ENCODE results near the gene CTSS. TPM values are rescaled to one million over a fixed set of nuclear protein-coding genes. Genes with fewer than 3 reads are reported as not detected.
A peak's percentile ranks its signal among the peaks of the same experiment; 100 is the strongest.

CTSS gene
- total RNA-seq, result 10 to 100 TPM in 3 of 4 donors, 1 to 10 TPM in 1; 6.7 to 21.7 (median 15.5) TPM

DNA sequence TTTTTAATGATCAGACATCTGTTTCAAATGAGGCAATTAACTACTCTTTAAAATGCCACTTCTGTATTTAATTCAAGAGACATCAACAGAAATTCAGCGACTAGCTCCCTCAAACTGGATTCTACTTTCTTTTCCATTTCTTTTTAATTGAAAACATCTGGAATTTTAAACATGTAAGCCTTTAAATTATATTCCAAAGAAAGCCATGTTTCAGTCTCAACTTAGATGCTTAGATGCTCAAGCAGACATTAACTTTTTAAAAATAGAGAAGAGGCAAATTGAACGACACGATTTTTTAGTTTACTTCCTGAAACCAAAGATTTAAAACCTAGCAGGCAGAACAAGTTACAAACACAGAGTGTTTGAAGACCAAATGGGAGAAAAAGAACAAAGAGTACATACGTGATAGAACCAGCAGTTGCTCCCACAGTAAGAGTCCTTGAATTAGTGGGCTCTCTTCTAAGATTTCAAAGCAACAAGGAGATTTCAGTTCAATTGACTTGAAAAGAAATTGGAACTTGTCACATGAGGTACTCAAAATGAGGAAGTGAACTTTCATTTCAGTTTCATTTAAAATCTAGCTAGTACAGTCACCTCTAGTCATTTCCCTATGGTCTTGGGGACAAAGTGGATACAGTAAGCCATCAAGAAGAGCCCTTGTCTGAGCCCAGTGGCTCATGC is at the start of gene CTSS:
CTSS (minus strand) TSS at position 483 of the 681 bp plus-strand sequence. CDS start 1,015 bp downstream, outside the sequence.
- TF ChIP-seq POLR2A (IDR thresholded peaks at IDR 0.05), result no peak
- no peak for TF ChIP-seq CTCF (IDR thresholded peaks at IDR 0.05)
- no peak for TF ChIP-seq POLR2AphosphoS5 (IDR thresholded peaks at IDR 0.05)
- TF ChIP-seq EP300 (IDR thresholded peaks at IDR 0.05), result no peak

GRCh38 chr1:150813028-150813707 is 47.6 kb upstream of the CTSS start:
- Histone ChIP-seq H3K9me3 (no peaks in the 10 kb centered on the region), H3K4me3 (no peak overlapping the region), H3K27ac (no peak overlapping the region), H3K4me1 (peaks cover 4% of the 10 kb centered on the region), H3K36me3 (peaks cover 79% of the 10 kb centered on the region), H3K27me3 (no peaks in the 10 kb centered on the region)
- peak; percentile 77 to 83 for DNase-seq (ENCODE audit: low spot score in 2 of 2)
- WGBS, result 43% methylated on average over 5 of the region's 5 CpGs
- TF ChIP-seq EP300 (IDR thresholded peaks at IDR 0.05), result no peak
- peak; percentile 19 to 69 for TF ChIP-seq CTCF (IDR thresholded peaks at IDR 0.05)

More for the DNA sequence above, at the start of gene CTSS:
- H3K27ac ChIP-seq, result peak within 1 kb of the TSS; percentile 76
- 4% methylated on average over 4 of the region's 4 CpGs for WGBS
- no peaks in the 10 kb centered on the region for H3K36me3 ChIP-seq
- peak within 1 kb of the TSS; percentile 45 for H3K4me3 ChIP-seq
- no peaks in the 10 kb centered on the region for H3K9me3 ChIP-seq
- H3K4me1 ChIP-seq, result peaks cover 15% of the 10 kb centered on the region
- H3K27me3 ChIP-seq, result no peaks in the 10 kb centered on the region
- DNase-seq (ENCODE audit: low spot score in 2 of 2), result no peak

DNA sequence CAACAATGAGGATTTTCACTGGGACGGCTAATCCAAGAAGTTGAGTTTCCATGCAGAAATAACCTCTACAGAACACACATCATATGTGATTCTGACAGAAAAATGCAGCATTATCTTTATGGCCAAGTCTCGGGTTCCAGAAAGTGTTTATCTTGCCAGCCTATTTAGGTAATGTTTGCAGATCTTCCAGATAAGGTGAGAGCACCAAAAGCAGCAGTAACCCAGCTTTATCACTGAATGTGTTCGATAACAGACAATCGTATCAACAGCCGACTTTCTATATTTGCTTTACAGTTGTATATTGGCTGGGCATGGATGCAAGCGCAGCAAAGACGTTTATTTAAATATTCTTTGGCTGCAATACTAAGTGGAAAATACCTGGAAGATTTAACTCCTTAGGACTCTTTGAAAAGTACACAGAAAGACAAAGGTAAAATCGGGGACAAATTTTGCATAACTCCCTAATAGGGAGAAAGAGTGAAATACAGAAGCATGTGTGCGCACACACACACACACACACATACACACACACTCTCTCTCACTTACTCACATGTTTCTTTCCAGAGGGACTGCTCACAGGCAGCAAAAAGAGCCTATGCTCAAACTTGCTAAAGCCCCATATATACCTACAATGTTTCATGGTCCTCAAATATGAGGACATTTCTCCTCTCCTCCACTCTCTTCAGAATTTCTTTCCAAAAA is 45.5 kb upstream of the CTSS start:
- TF ChIP-seq EP300 (IDR thresholded peaks at IDR 0.05) (no peak), CTCF (IDR thresholded peaks at IDR 0.05) (no peak), POLR2A (IDR thresholded peaks at IDR 0.05) (no peak), POLR2AphosphoS5 (IDR thresholded peaks at IDR 0.05) (no peak)
- Histone ChIP-seq H3K36me3 (peaks cover 58% of the 10 kb centered on the region), H3K9me3 (no peaks in the 10 kb centered on the region), H3K27me3 (no peaks in the 10 kb centered on the region), H3K4me3 (no peak overlapping the region), H3K4me1 (peaks cover 12% of the 10 kb centered on the region), H3K27ac (peak overlapping the region; percentile 63)
- no peak for DNase-seq (ENCODE audit: low spot score in 2 of 2)
- WGBS, result 68% methylated on average over 9 of the region's 9 CpGs

DNA sequence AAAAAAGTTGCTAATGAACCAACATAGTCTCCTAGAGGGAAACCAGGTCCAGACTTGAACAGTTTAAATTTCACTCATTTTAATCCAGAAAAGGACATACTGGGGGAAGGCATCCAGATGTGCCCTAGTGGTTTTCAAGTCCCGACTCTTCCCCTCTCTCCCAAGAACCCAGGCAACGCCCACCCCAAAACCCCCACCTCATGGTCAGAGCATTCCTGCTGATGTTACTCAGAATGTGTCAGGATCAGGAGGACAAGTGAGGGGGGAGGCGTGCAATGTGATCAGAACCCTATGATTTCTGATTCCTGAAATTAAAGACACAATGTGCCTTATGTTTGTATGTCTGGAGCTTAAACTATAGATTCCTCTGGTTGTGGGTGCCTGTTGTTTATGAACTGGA is 44.1 kb upstream of the CTSS start:
- Histone ChIP-seq H3K4me3 (no peak overlapping the region), H3K27ac (peak overlapping the region; percentile 77), H3K4me1 (peaks cover 12% of the 10 kb centered on the region), H3K27me3 (no peaks in the 10 kb centered on the region), H3K36me3 (peaks cover 44% of the 10 kb centered on the region), H3K9me3 (no peaks in the 10 kb centered on the region)
- WGBS, result 39% methylated on average over 3 of the region's 3 CpGs
- TF ChIP-seq CTCF (IDR thresholded peaks at IDR 0.05), result no peak
- TF ChIP-seq POLR2AphosphoS5 (IDR thresholded peaks at IDR 0.05), result peak in 1 of 3 donors; percentile 21
- DNase-seq (ENCODE audit: low spot score in 2 of 2), result peak in 1 of 2 donors; percentile 89

DNA sequence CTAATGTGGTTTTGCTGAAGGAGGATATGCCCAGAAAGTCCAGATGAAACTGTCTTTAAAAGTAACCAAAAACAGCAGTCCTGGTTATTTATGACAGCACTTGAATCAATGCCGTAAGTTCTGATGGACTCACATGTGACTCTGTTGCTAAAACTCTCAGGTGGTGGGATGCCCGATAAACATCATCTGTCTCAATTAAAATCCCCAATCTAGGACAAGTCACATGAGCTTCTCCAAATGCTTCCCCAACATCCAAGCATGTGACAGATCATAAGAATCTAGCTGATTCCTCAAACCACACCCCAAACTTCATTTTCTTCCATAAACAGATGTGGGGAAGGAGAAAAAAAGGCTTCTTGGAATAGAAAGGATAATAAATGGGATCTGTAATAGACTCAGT is 43.3 kb upstream of the CTSS start:
- Histone ChIP-seq H3K9me3 (no peaks in the 10 kb centered on the region), H3K27me3 (no peaks in the 10 kb centered on the region), H3K27ac (peak overlapping the region; percentile 77), H3K36me3 (peaks cover 39% of the 10 kb centered on the region), H3K4me3 (peak overlapping the region; percentile 43), H3K4me1 (peaks cover 12% of the 10 kb centered on the region)
- 49% methylated on average over 2 of the region's 2 CpGs for WGBS
- TF ChIP-seq CTCF (IDR thresholded peaks at IDR 0.05) (no peak), EP300 (IDR thresholded peaks at IDR 0.05) (no peak), POLR2AphosphoS5 (IDR thresholded peaks at IDR 0.05) (peak in 2 of 3 donors; percentile 5 to 43), POLR2A (IDR thresholded peaks at IDR 0.05) (no peak)
- DNase-seq (ENCODE audit: low spot score in 2 of 2), result no peak
